H1 (cell line): ENCODE measurements around the gene ADGRG2. TPM values are rescaled to one million over a fixed set of nuclear protein-coding genes. Genes with fewer than 3 reads are reported as not detected.

Experiments
- CTCF ChIA-PET: fragments of 300-600 bp; sonication (Branson Sonifier 250); formaldehyde crosslinking; loops from one replicate; lab custom pipeline; 2021; ENCODE audit not compliant: partially characterized antibody; lab: Charles Lee
- POLR2A ChIA-PET: fragments of 300-600 bp; sonication (Branson Sonifier 250); formaldehyde crosslinking; loops from one replicate; lab custom pipeline; 2021; ENCODE audit warnings: inconsistent platforms; ENCODE audit not compliant: partially characterized antibody; lab: Charles Lee
- DNase-seq, 2 experiments: peaks; one replicate each; pipeline versions ENCODE4 v3.0.0 to v3.0.0-alpha.2; 2010 to 2022; ENCODE audit warnings: low spot score in 2 of 2, low read depth in 1 of 2, mixed read lengths in 1 of 2
- FAIRE-seq: peaks from 2 replicates; lab custom pipeline; 2011; peaks lifted over from hg19 to GRCh38; lab: Jason Lieb, UNC
- H2AFZ ChIP-seq: 2 replicates; pipeline ENCODE4 v1.8.1; 2012; ENCODE audit warnings: low read length, inconsistent platforms
- H2AK5ac ChIP-seq: 2 replicates; pipeline ENCODE4 v1.6.1; 2013; ENCODE audit warnings: low read depth, low read length
- H2BK120ac ChIP-seq: replicated peaks from 2 replicates; pipeline ENCODE3; 2013; ENCODE audit warnings: low read depth, low read length, inconsistent platforms
- H2BK12ac ChIP-seq: 2 replicates; pipeline ENCODE4 v1.6.1; 2013; ENCODE audit warnings: low read depth, low read length
- H2BK15ac ChIP-seq: 2 replicates; pipeline ENCODE4 v1.6.1; 2013; ENCODE audit warnings: low read length
- H2BK20ac ChIP-seq: 2 replicates; pipeline ENCODE4 v1.6.1; 2013; ENCODE audit warnings: low read length
- H2BK5ac ChIP-seq: 2 replicates; pipeline ENCODE4 v1.6.1; 2013; ENCODE audit warnings: low read depth, low read length
- H3K14ac ChIP-seq: 2 replicates; pipeline ENCODE4 v1.6.1; 2013; ENCODE audit warnings: inconsistent platforms; ENCODE audit not compliant: insufficient read length
- H3K18ac ChIP-seq: 2 replicates; pipeline ENCODE4 v1.6.1; 2013; ENCODE audit warnings: low read length; ENCODE audit errors: extremely low read depth
- H3K23ac ChIP-seq: 2 replicates; pipeline ENCODE4 v1.6.1; 2013; ENCODE audit warnings: inconsistent platforms; ENCODE audit not compliant: insufficient read length
- H3K23me2 ChIP-seq: 2 replicates; pipeline ENCODE4 v1.6.1; 2013; ENCODE audit warnings: low read depth, low read length
- H3K27ac ChIP-seq: 2 replicates; pipeline ENCODE4 v1.6.1; 2011; ENCODE audit warnings: low read depth, low read length, inconsistent platforms
- H3K27me3 ChIP-seq, 4 experiments: replicated peaks in 1 of 4; 1 replicate in 1 of 4; 2 replicates in 3 of 4; pipeline versions ENCODE4 v1.6.1 to v1.8.1; 2011 to 2013; ENCODE audit warnings: low read length in 3 of 4, mild to moderate bottlenecking in 3 of 4, inconsistent platforms in 2 of 4, mixed read lengths in 2 of 4, moderate library complexity in 1 of 4; ENCODE audit not compliant: control insufficient read depth in 3 of 4, insufficient read depth in 3 of 4; ENCODE audit errors: extremely low read depth in 1 of 4
- H3K36me3 ChIP-seq, 4 experiments: 2 replicates each; pipeline versions ENCODE4 v1.6.1 to v1.8.1; 2011 to 2013; ENCODE audit warnings: mild to moderate bottlenecking in 4 of 4, low read length in 3 of 4, moderate library complexity in 2 of 4, control low read depth in 1 of 4, inconsistent platforms in 1 of 4; ENCODE audit not compliant: insufficient read depth in 4 of 4, control insufficient read depth in 2 of 4
- H3K4ac ChIP-seq: replicated peaks from 2 replicates; pipeline ENCODE3; 2013; ENCODE audit warnings: low read length, low read depth, mixed read lengths, inconsistent platforms; ENCODE audit not compliant: insufficient read length
- H3K4me1 ChIP-seq, 4 experiments: replicated peaks in 1 of 4; 1 replicate in 1 of 4; 2 replicates in 3 of 4; pipeline versions ENCODE4 v1.6.1 to v1.8.1; 2011 to 2013; ENCODE audit warnings: low read length in 3 of 4, inconsistent platforms in 2 of 4, mixed read lengths in 1 of 4; ENCODE audit not compliant: insufficient read depth in 4 of 4, control insufficient read depth in 3 of 4
- H3K4me2 ChIP-seq, 2 experiments: 2 replicates each; pipeline versions ENCODE4 v1.6.1 to v1.8.1; 2011 to 2013; ENCODE audit warnings: low read depth in 2 of 2, low read length in 2 of 2, control low read depth in 1 of 2, inconsistent platforms in 1 of 2, mild to moderate bottlenecking in 1 of 2; ENCODE audit not compliant: insufficient read depth in 1 of 2
- H3K4me3 ChIP-seq, 4 experiments: fragments of 200-600, 300-600 bp in 1 of 4; sonication (generic), shearing (Covaris generic), sonication (Bioruptor Twin) in 1 of 4; 2 replicates each; pipeline versions ENCODE4 v1.5.1 to v1.8.1; 2011 to 2016; ENCODE audit warnings: low read length in 4 of 4, low read depth in 3 of 4, control low read depth in 2 of 4, inconsistent platforms in 2 of 4, mild to moderate bottlenecking in 2 of 4, mixed read lengths in 1 of 4, moderate library complexity in 1 of 4; ENCODE audit not compliant: insufficient read depth in 2 of 4; ENCODE audit errors: extremely low read depth in 1 of 4
- H3K56ac ChIP-seq: replicated peaks from 2 replicates; pipeline ENCODE3; 2013; ENCODE audit warnings: low read depth, mild to moderate bottlenecking, mixed read lengths, low read length, inconsistent platforms; ENCODE audit not compliant: insufficient read length
- H3K79me1 ChIP-seq: 2 replicates; pipeline ENCODE4 v1.6.1; 2013; ENCODE audit warnings: low read depth, low read length, control low read depth
- H3K79me2 ChIP-seq, 2 experiments: 2 replicates each; pipeline versions ENCODE4 v1.6.1 to v1.8.1; 2012 to 2013; ENCODE audit warnings: low read length in 2 of 2, mild to moderate bottlenecking in 2 of 2, inconsistent platforms in 1 of 2; ENCODE audit not compliant: insufficient read depth in 2 of 2, control insufficient read depth in 1 of 2
- H3K9ac ChIP-seq, 4 experiments: replicated peaks in 1 of 4; 1 replicate in 1 of 4; 2 replicates in 3 of 4; pipeline versions ENCODE4 v1.6.1 to v1.8.1; 2011 to 2013; ENCODE audit warnings: low read depth in 3 of 4, low read length in 3 of 4, control low read depth in 2 of 4, mild to moderate bottlenecking in 2 of 4, moderate library complexity in 2 of 4, inconsistent platforms in 1 of 4; ENCODE audit errors: extremely low read depth in 1 of 4
- H3K9me3 ChIP-seq, 2 experiments: 2 replicates each; pipeline versions ENCODE4 v1.6.1 to v1.8.1; 2012 to 2013; ENCODE audit warnings: mild to moderate bottlenecking in 2 of 2, moderate library complexity in 2 of 2, control low read depth in 1 of 2, inconsistent platforms in 1 of 2, low read depth in 1 of 2, low read length in 1 of 2, mixed read lengths in 1 of 2; ENCODE audit not compliant: insufficient read depth in 2 of 2
- H4K20me1 ChIP-seq, 2 experiments: replicated peaks in 1 of 2; 2 replicates each; pipeline versions ENCODE3 to v1.8.1; 2011 to 2013; ENCODE audit warnings: inconsistent platforms in 2 of 2, low read length in 2 of 2, mild to moderate bottlenecking in 1 of 2; ENCODE audit not compliant: insufficient read depth in 2 of 2, control insufficient read depth in 1 of 2
- H4K5ac ChIP-seq: 2 replicates; pipeline ENCODE4 v1.6.1; 2013; ENCODE audit warnings: low read length, low read depth, mixed read lengths, inconsistent platforms; ENCODE audit not compliant: insufficient read length
- H4K8ac ChIP-seq: 2 replicates; pipeline ENCODE4 v1.8.0; 2013; ENCODE audit warnings: mild to moderate bottlenecking, moderate library complexity, low read length, inconsistent platforms; ENCODE audit not compliant: insufficient read depth; ENCODE audit errors: extremely low read depth
- H4K91ac ChIP-seq: replicated peaks from 2 replicates; pipeline ENCODE3; 2013; ENCODE audit warnings: low read length, mixed read lengths, inconsistent platforms; ENCODE audit not compliant: insufficient read length
- CHD1 ChIP-seq: IDR thresholded peaks from 2 replicates; pipeline ENCODE4 v1.6.1; 2012; ENCODE audit warnings: low read depth, low read length, improper control_type of control experiment
- KDM1A ChIP-seq: fragments of 200-600, 300-600 bp; sonication (generic); IDR thresholded peaks from 2 replicates; pipeline ENCODE4 v1.7.1; 2016; ENCODE audit warnings: mild to moderate bottlenecking, low read length, borderline replicate concordance
- WGBS, 2 experiments: shearing (Covaris generic) in 1 of 2; methylation state at CpG; one replicate each; pipeline versions ENCODE4 v1.1.6 to v1.1.7; 2013 to 2015; ENCODE audit warnings: low lambda C conversion rate in 2 of 2, mixed read lengths in 2 of 2, inconsistent platforms in 1 of 2, low coverage in 1 of 2, missing lambda C conversion rate in 1 of 2; ENCODE audit not compliant: insufficient replicate concordance in 2 of 2, insufficient coverage in 1 of 2, insufficient read length in 1 of 2; ENCODE audit errors: extremely low coverage in 1 of 2, missing lambda C conversion rate in 1 of 2; 5-methylcytosine and 5-hydroxymethylcytosine counted together
- polyA plus RNA-seq, 7 experiments: library from polyadenylated mRNA; depleted of rRNA in 3 of 7; stranded (reverse) in 5 of 7; unstranded in 2 of 7; fragments of >200 nt in 5 of 7; fragments of 200-250 nt in 2 of 7; gene quantifications; 1 replicate in 5 of 7; 2 replicates in 1 of 7; 4 replicates in 1 of 7; pipeline versions ENCODE4 v1.2.1 to v1.2.3, GENCODE V29; 2011 to 2013; ENCODE audit warnings: missing spikeins in 2 of 7, mixed read lengths in 2 of 7
- total RNA-seq: library from RNA; stranded (reverse); fragmentation: NEBNext Ultra II Directional; extraction: Animal tissue kit (Norgen Biotek cat#: 25700); gene quantifications from 2 replicates; pipeline ENCODE4 v1.2.1, GENCODE V29; 2021

ADGRG2 gene
- total and polyA plus RNA-seq, 2 of the 8 experiments (the other 6 are each of a cell fraction or from before 2014, with no cell fraction given), result 8.9 to 13.3 TPM

- DNase-seq, result no peak
Observed at GRCh38 chrX:19034025-19034424, 88.2 kb downstream of the ADGRG2 start.

More at GRCh38 chrX:19034025-19034424, 88.2 kb downstream of the ADGRG2 start:
- ChIA-PET CTCF (no interaction called here), POLR2A (no interaction called here)
- Histone ChIP-seq H3K79me2 (no peaks in the 10 kb centered on the region), H4K20me1 (no peaks in the 10 kb centered on the region), H4K8ac (no peak overlapping the region), H2BK5ac (no peak overlapping the region), H3K18ac (no peak overlapping the region), H4K5ac (no peak overlapping the region), H3K27ac (no peak overlapping the region), H3K27me3 (no peaks in the 10 kb centered on the region), H2BK15ac (no peak overlapping the region), H4K91ac (no peak overlapping the region), H2BK12ac (no peak overlapping the region), H3K4me2 (no peak overlapping the region), H3K23ac (no peak overlapping the region), H2BK20ac (no peak overlapping the region)
- 93% methylated on average over 6 of the region's 6 CpGs; no CpG with 5 or more reads in 1 of the 2 experiments for WGBS, 2 experiments
- TF ChIP-seq CHD1, result no peak
- no peak for TF ChIP-seq KDM1A
- TF ChIP-seq, all 59 proteins: peak for 0
- H3K79me1 ChIP-seq, result no peaks in the 10 kb centered on the region
- H3K4ac ChIP-seq, result no peak overlapping the region
- H3K4me1 ChIP-seq, result no peaks in the 10 kb centered on the region
- H2AFZ ChIP-seq, result no peak overlapping the region
- H3K36me3 ChIP-seq, result no peaks in the 10 kb centered on the region
- no peak overlapping the region for H2BK120ac ChIP-seq
- H3K56ac ChIP-seq, result no peak overlapping the region
- H3K9me3 ChIP-seq, result no peaks in the 10 kb centered on the region
- H3K23me2 ChIP-seq, result no peaks in the 10 kb centered on the region
- H3K14ac ChIP-seq, result no peak overlapping the region
- no peak for FAIRE-seq
- no peak overlapping the region for H3K4me3 ChIP-seq
- H3K9ac ChIP-seq, result no peak overlapping the region
- H2AK5ac ChIP-seq, result no peak overlapping the region
